Esophagus muscularis mucosa (tissue), 4 donors: ENCODE results near the gene OTOG. TPM values are rescaled to one million over a fixed set of nuclear protein-coding genes. Genes with fewer than 3 reads are reported as not detected.

Experiments
- DNase-seq: peaks from one replicate; pipeline ENCODE4 v3.0.0-alpha.2; 2017; ENCODE audit errors: extremely low spot score
- H3K27ac ChIP-seq, 4 donors: fragments of 200-600 bp; sonication (generic); replicated peaks in 1 of 4; 1 replicate in 3 of 4; 2 replicates in 1 of 4; pipeline ENCODE4 v1.5.1; 2016 to 2019; ENCODE audit warnings: mild to moderate bottlenecking in 1 of 4
- H3K27me3 ChIP-seq, 4 donors: fragments of 200-600 bp; sonication (generic); one replicate each; pipeline versions ENCODE4 v1.5.1 to v1.6.0; 2016 to 2019
- H3K36me3 ChIP-seq, 4 donors: fragments of 200-600 bp; sonication (generic); one replicate each; pipeline ENCODE4 v1.5.1; 2016 to 2019
- H3K4me1 ChIP-seq, 4 donors: fragments of 200-600 bp; sonication (generic); one replicate each; pipeline ENCODE4 v1.5.1; 2016 to 2019
- H3K4me3 ChIP-seq, 4 donors: fragments of 200-600 bp; sonication (generic); 1 replicate in 2 of 4; 2 replicates in 2 of 4; pipeline ENCODE4 v1.5.1; 2016 to 2019; ENCODE audit warnings: mild to moderate bottlenecking in 4 of 4, moderate library complexity in 1 of 4
- H3K9me3 ChIP-seq, 4 donors: fragments of 200-600 bp; sonication (generic); 1 replicate in 3 of 4; 2 replicates in 1 of 4; pipeline ENCODE4 v1.5.1; 2016 to 2019
- CTCF ChIP-seq, 3 experiments: fragments of 200-600 bp in 2 of 3; fragments of 450-650 bp in 1 of 3; sonication (generic) in 2 of 3; IDR thresholded peaks; one replicate each; pipeline ENCODE4 v1.5.1; 2017 to 2019; ENCODE audit warnings: antibody characterized with exemption in 3 of 3, mild to moderate bottlenecking in 2 of 3, moderate library complexity in 1 of 3
- EP300 ChIP-seq: sonication (generic); formaldehyde crosslinking; IDR thresholded peaks from one replicate; pipeline ENCODE4 v1.6.1; 2017; ENCODE audit warnings: antibody characterized with exemption
- POLR2A ChIP-seq: fragments of 450-650 bp; IDR thresholded peaks from one replicate; pipeline ENCODE4 v1.6.1; 2017; ENCODE audit warnings: antibody characterized with exemption, moderate library complexity, mild to moderate bottlenecking, low read depth
- POLR2AphosphoS5 ChIP-seq, 2 donors: sonication (generic); formaldehyde crosslinking; IDR thresholded peaks; one replicate each; pipeline ENCODE4 v1.6.1; 2017; ENCODE audit warnings: antibody characterized with exemption in 2 of 2
- WGBS: methylation state at CpG from one replicate; pipeline ENCODE4 v1.1.5; 2018; 5-methylcytosine and 5-hydroxymethylcytosine counted together
- intact Hi-C: fragments of 100-400 bp; cut with DNase I; formaldehyde crosslinking; loops from one replicate; pipeline ENCODE4 v1.15.1; 2023
- total RNA-seq, 4 donors: library from RNA; depleted of rRNA; stranded (reverse); fragments of >200 nt; gene quantifications; one replicate each; pipeline versions ENCODE4 v1.1.0 to v1.2.1, GENCODE V29; 2016

Gene OTOG
- total RNA-seq, 4 donors from 2014 or later = not detected

- Histone ChIP-seq H3K27me3 (peaks cover 0 to 57% (median 16%) of the 10 kb centered on the region in 4 donors), H3K4me1 (peaks cover 0 to 7% (median 0%) of the 10 kb centered on the region in 4 donors), H3K27ac (no peak overlapping the region), H3K9me3 (no peaks in the 10 kb centered on the region), H3K36me3 (no peaks in the 10 kb centered on the region), H3K4me3 (no peak overlapping the region)
- no peak for TF ChIP-seq POLR2A
- no peak for TF ChIP-seq POLR2AphosphoS5 (IDR thresholded peaks at IDR 0.05)
- 59% methylated on average over 10 of the region's 10 CpGs for WGBS
- no peak for DNase-seq
- intact Hi-C loops = no loop called here
These were observed 144.9 kb downstream of the OTOG start for GRCh38 chr11:17691976-17692375.

- Histone ChIP-seq H3K27me3 (peaks cover 0 to 64% (median 16%) of the 10 kb centered on the region in 4 donors), H3K27ac (no peak overlapping the region), H3K4me3 (no peak overlapping the region), H3K4me1 (peaks cover 0 to 7% (median 0%) of the 10 kb centered on the region in 4 donors), H3K9me3 (no peaks in the 10 kb centered on the region), H3K36me3 (no peaks in the 10 kb centered on the region)
- DNase-seq = no peak
- WGBS = 75% methylated on average over 7 of the region's 7 CpGs
- TF ChIP-seq EP300 = no peak
- no peak for TF ChIP-seq POLR2A
- no peak for TF ChIP-seq CTCF (IDR thresholded peaks at IDR 0.05)
- TF ChIP-seq POLR2AphosphoS5 (IDR thresholded peaks at IDR 0.05) = no peak
- intact Hi-C loops = no loop called here
These were observed 145.9 kb downstream of the OTOG start for GRCh38 chr11:17692931-17693330.

GRCh38 chr11:17693531-17693930 lies 146.5 kb downstream of the OTOG start:
- H3K27me3 ChIP-seq = peaks cover 0 to 58% (median 16%) of the 10 kb centered on the region in 4 donors
- no peaks in the 10 kb centered on the region for H3K36me3 ChIP-seq
- no peak overlapping the region for H3K4me3 ChIP-seq
- DNase-seq = no peak
- 62% methylated on average over 4 of the region's 4 CpGs for WGBS
- H3K27ac ChIP-seq = no peak overlapping the region
- TF ChIP-seq POLR2AphosphoS5 (IDR thresholded peaks at IDR 0.05) (no peak), POLR2A (no peak), EP300 (no peak), CTCF (IDR thresholded peaks at IDR 0.05) (no peak)
- intact Hi-C loops = no loop called here
- no peaks in the 10 kb centered on the region for H3K9me3 ChIP-seq
- H3K4me1 ChIP-seq = peaks cover 0 to 7% (median 0%) of the 10 kb centered on the region in 4 donors

- intact Hi-C loops = no loop called here
- no peak overlapping the region for H3K4me3 ChIP-seq
- no peak for TF ChIP-seq CTCF (IDR thresholded peaks at IDR 0.05)
- no peak for TF ChIP-seq POLR2AphosphoS5 (IDR thresholded peaks at IDR 0.05)
- no peak for TF ChIP-seq POLR2A
- TF ChIP-seq EP300 = no peak
- peaks cover 0 to 56% (median 16%) of the 10 kb centered on the region in 4 donors for H3K27me3 ChIP-seq
- no peak for DNase-seq
- no peaks in the 10 kb centered on the region for H3K36me3 ChIP-seq
- H3K27ac ChIP-seq = no peak overlapping the region
- no peaks in the 10 kb centered on the region for H3K9me3 ChIP-seq
- H3K4me1 ChIP-seq = peaks cover 0 to 7% (median 0%) of the 10 kb centered on the region in 4 donors
- WGBS = 92% methylated on average over 10 of the region's 10 CpGs
These were observed 147.5 kb downstream of the OTOG start for GRCh38 chr11:17694494-17695110.

GRCh38 chr11:17695454-17696441 lies 148.7 kb downstream of the OTOG start:
- 10% methylated on average over 21 of the region's 68 CpGs for WGBS
- TF ChIP-seq POLR2A = no peak
- TF ChIP-seq EP300 = no peak
- no peak for TF ChIP-seq POLR2AphosphoS5 (IDR thresholded peaks at IDR 0.05)
- no peak for TF ChIP-seq CTCF (IDR thresholded peaks at IDR 0.05)
- intact Hi-C loops = no loop called here

More at GRCh38 chr11:17695454-17696441, 148.7 kb downstream of the OTOG start:
- Histone ChIP-seq H3K4me3 (peak overlapping the region in 1 of 4 donors; percentile 14), H3K4me1 (peaks cover 0 to 7% (median 0%) of the 10 kb centered on the region in 4 donors), H3K9me3 (no peaks in the 10 kb centered on the region), H3K27ac (no peak overlapping the region), H3K36me3 (no peaks in the 10 kb centered on the region), H3K27me3 (peaks cover 0 to 56% (median 16%) of the 10 kb centered on the region in 4 donors)
- no peak for DNase-seq
